Ectodermal cell (in vitro differentiated cells): ENCODE measurements around the gene SPN.
"Not testable (repeated sequence)": the region's sequence is repeated elsewhere in the genome, so short reads cannot be mapped to it uniquely, and the experiment has no call there.

Source experiments
- H3K27ac ChIP-seq: 2 replicates; pipeline ENCODE4 v1.7.0; 2013; ENCODE audit warnings: mild to moderate bottlenecking, low read depth, low read length; ENCODE audit not compliant: insufficient read depth, poor library complexity, severe bottlenecking
- H3K27me3 ChIP-seq: 2 replicates; pipeline ENCODE4 v1.7.0; 2013; ENCODE audit warnings: mild to moderate bottlenecking, low read length; ENCODE audit not compliant: insufficient read depth, control insufficient read depth, poor library complexity, severe bottlenecking
- H3K36me3 ChIP-seq: one replicate; pipeline ENCODE4 v1.7.0; 2013; ENCODE audit warnings: low read length; ENCODE audit not compliant: control insufficient read depth, insufficient read depth
- H3K4me1 ChIP-seq: one replicate; pipeline ENCODE4 v1.7.0; 2013; ENCODE audit warnings: low read length; ENCODE audit not compliant: control insufficient read depth, insufficient read depth
- H3K4me3 ChIP-seq: 2 replicates; pipeline ENCODE4 v1.7.0; 2013; ENCODE audit warnings: low read depth, low read length, control low read depth; ENCODE audit not compliant: insufficient read depth
- H3K9me3 ChIP-seq: 2 replicates; pipeline ENCODE4 v1.7.0; 2013; ENCODE audit warnings: mild to moderate bottlenecking, low read length, moderate library complexity; ENCODE audit not compliant: control insufficient read depth
- WGBS, 2 experiments: methylation state at CpG; one replicate each; pipeline ENCODE4 v1.1.7; 2013; ENCODE audit warnings: missing lambda C conversion rate in 2 of 2; 5-methylcytosine and 5-hydroxymethylcytosine counted together

The SPN gene

GRCh38 chr16:29662000-29662728, 883 bp upstream of the SPN start:
- no peaks in the 10 kb centered on the region for H3K27me3 ChIP-seq
- 91 to 94% methylated on average over 17 of the region's 17 CpGs for WGBS, 2 experiments
- H3K9me3 ChIP-seq, result no peaks in the 10 kb centered on the region
- peaks cover 13% of the 10 kb centered on the region for H3K4me1 ChIP-seq
- no peaks in the 10 kb centered on the region for H3K36me3 ChIP-seq
- no peak overlapping the region for H3K4me3 ChIP-seq
- H3K27ac ChIP-seq, result no peak overlapping the region

GRCh38 chr16:29662729-29663015, 375 bp upstream of the SPN start:
- H3K4me1 ChIP-seq, result peaks cover 14% of the 10 kb centered on the region
- H3K9me3 ChIP-seq, result no peaks in the 10 kb centered on the region
- H3K27ac ChIP-seq, result no peak overlapping the region
- no peak overlapping the region for H3K4me3 ChIP-seq
- no peaks in the 10 kb centered on the region for H3K27me3 ChIP-seq
- WGBS, 2 experiments, result 89% methylated on average over 4 of the region's 4 CpGs
- H3K36me3 ChIP-seq, result no peaks in the 10 kb centered on the region

- no peaks in the 10 kb centered on the region for H3K36me3 ChIP-seq
- H3K27me3 ChIP-seq, result no peaks in the 10 kb centered on the region
- H3K9me3 ChIP-seq, result no peaks in the 10 kb centered on the region
- no peak overlapping the region for H3K4me3 ChIP-seq
- H3K4me1 ChIP-seq, result peaks cover 14% of the 10 kb centered on the region
- WGBS, 2 experiments, result 93 to 96% methylated on average over 3 of the region's 3 CpGs
- no peak overlapping the region for H3K27ac ChIP-seq
These were observed 702 bp downstream of the SPN start for GRCh38 chr16:29663807-29664090.

GRCh38 chr16:29664091-29664921, 1.3 kb downstream of the SPN start:
- Histone ChIP-seq H3K27me3 (no peaks in the 10 kb centered on the region), H3K9me3 (no peaks in the 10 kb centered on the region), H3K36me3 (no peaks in the 10 kb centered on the region), H3K4me1 (peaks cover 14% of the 10 kb centered on the region), H3K4me3 (no peak overlapping the region), H3K27ac (no peak overlapping the region)
- WGBS, 2 experiments, result 93% methylated on average over 35 of the region's 35 CpGs

- WGBS, 2 experiments, result 84 to 88% methylated on average over 15 of the region's 15 CpGs
- no peaks in the 10 kb centered on the region for H3K36me3 ChIP-seq
- no peaks in the 10 kb centered on the region for H3K9me3 ChIP-seq
- H3K4me3 ChIP-seq, result no peak overlapping the region
- no peak overlapping the region for H3K27ac ChIP-seq
- peaks cover 14% of the 10 kb centered on the region for H3K4me1 ChIP-seq
- no peaks in the 10 kb centered on the region for H3K27me3 ChIP-seq
These were observed 2.4 kb downstream of the SPN start for GRCh38 chr16:29665294-29666077.

GRCh38 chr16:29667322-29667610, 4.2 kb downstream of the SPN start:
- peak overlapping the region; percentile 89 for H3K27ac ChIP-seq
- peaks cover 14% of the 10 kb centered on the region for H3K4me1 ChIP-seq
- H3K27me3 ChIP-seq, H3K36me3 ChIP-seq, H3K9me3 ChIP-seq, H3K4me3 ChIP-seq: not testable (repeated sequence)
- 81 to 89% methylated on average over 4 to 6 of the region's 6 CpGs for WGBS, 2 experiments

GRCh38 chr16:29667755-29668154, 4.7 kb downstream of the SPN start:
- WGBS, 2 experiments, result 93 to 97% methylated on average over 12 of the region's 12 CpGs
- Histone ChIP-seq H3K4me1 (peaks cover 14% of the 10 kb centered on the region), H3K9me3 (no peaks in the 10 kb centered on the region), H3K27ac (no peak overlapping the region), H3K4me3 (no peak overlapping the region), H3K27me3 (no peaks in the 10 kb centered on the region), H3K36me3 (no peaks in the 10 kb centered on the region)

- Histone ChIP-seq H3K4me3 (no peak overlapping the region), H3K27ac (no peak overlapping the region), H3K36me3 (no peaks in the 10 kb centered on the region), H3K4me1 (peaks cover 14% of the 10 kb centered on the region), H3K27me3 (no peaks in the 10 kb centered on the region), H3K9me3 (no peaks in the 10 kb centered on the region)
- 89 to 94% methylated on average over 3 of the region's 3 CpGs for WGBS, 2 experiments
These were observed 5.2 kb downstream of the SPN start for GRCh38 chr16:29668267-29668666.

GRCh38 chr16:29673501-29673900, 10.5 kb downstream of the SPN start:
- Histone ChIP-seq H3K9me3 (no peaks in the 10 kb centered on the region), H3K36me3 (no peaks in the 10 kb centered on the region), H3K4me3 (no peak overlapping the region), H3K4me1 (peaks cover 2% of the 10 kb centered on the region), H3K27me3 (no peaks in the 10 kb centered on the region), H3K27ac (no peak overlapping the region)
- WGBS, 2 experiments, result 94 to 96% methylated on average over 6 of the region's 6 CpGs

- Histone ChIP-seq H3K4me3 (no peak overlapping the region), H3K27ac (no peak overlapping the region), H3K4me1 (peaks cover 4% of the 10 kb centered on the region), H3K36me3 (no peaks in the 10 kb centered on the region), H3K9me3 (no peaks in the 10 kb centered on the region), H3K27me3 (no peaks in the 10 kb centered on the region)
- WGBS, 2 experiments, result 82 to 83% methylated on average over 13 of the region's 13 CpGs
These were observed 11.1 kb downstream of the SPN start for GRCh38 chr16:29674188-29674587.
